ENCODE results near the gene BRIP1. TPM values are rescaled to one million over a fixed set of nuclear protein-coding genes. Genes with fewer than 3 reads are reported as not detected.
"Not testable (repeated sequence)": the region's sequence is repeated elsewhere in the genome, so short reads cannot be mapped to it uniquely, and the experiment has no call there.

BRIP1 gene
- total RNA-seq, 2 experiments from 2014 or later: 13.2 to 14.5 TPM

DNA sequence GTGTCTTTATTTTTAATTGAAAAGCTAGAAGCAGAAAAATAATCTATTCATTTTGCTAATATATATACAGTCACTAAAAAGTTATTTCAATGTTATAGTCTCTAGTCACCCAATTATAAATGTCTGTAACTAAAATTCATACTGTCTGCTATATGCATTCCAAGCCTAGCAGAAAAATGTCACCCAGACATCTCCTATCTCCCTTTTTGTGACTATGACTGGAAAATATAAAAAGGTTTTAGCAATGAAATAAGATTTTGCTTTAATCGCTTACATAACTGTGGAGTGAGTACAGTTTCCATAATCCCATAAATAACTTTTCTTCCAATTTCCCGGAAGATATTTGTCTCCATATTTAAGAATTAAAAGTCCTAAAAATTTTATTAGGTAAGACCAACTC, 88.6 kb downstream of the BRIP1 start:
- Mint-ChIP-seq H3K27ac (no peak overlapping the region), H3K4me3 (no peak overlapping the region), H3K36me3 (ENCODE audit: low read depth) (peaks cover 35% of the 10 kb centered on the region), H3K9me3 (peaks cover 13% of the 10 kb centered on the region), H3K27me3 (no peaks in the 10 kb centered on the region), H3K4me1 (ENCODE audit: low read depth) (no peaks in the 10 kb centered on the region)
- no peak for DNase-seq
- TF ChIP-seq, protein P1, sequence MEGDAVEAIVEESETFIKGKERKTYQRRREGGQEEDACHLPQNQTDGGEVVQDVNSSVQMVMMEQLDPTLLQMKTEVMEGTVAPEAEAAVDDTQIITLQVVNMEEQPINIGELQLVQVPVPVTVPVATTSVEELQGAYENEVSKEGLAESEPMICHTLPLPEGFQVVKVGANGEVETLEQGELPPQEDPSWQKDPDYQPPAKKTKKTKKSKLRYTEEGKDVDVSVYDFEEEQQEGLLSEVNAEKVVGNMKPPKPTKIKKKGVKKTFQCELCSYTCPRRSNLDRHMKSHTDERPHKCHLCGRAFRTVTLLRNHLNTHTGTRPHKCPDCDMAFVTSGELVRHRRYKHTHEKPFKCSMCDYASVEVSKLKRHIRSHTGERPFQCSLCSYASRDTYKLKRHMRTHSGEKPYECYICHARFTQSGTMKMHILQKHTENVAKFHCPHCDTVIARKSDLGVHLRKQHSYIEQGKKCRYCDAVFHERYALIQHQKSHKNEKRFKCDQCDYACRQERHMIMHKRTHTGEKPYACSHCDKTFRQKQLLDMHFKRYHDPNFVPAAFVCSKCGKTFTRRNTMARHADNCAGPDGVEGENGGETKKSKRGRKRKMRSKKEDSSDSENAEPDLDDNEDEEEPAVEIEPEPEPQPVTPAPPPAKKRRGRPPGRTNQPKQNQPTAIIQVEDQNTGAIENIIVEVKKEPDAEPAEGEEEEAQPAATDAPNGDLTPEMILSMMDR (IDR thresholded peaks at IDR 0.05): no peak
- ATAC-seq: no peak
- ChIA-PET CTCF (no interaction called here), POLR2A (no interaction called here)
- intact Hi-C loops (cut with micrococcal nuclease): no loop called here

GRCh38 chr17:61774087-61774486, 89.2 kb downstream of the BRIP1 start:
- H3K27ac Mint-ChIP-seq; H3K4me1 Mint-ChIP-seq (ENCODE audit: low read depth); DNase-seq; H3K27me3 Mint-ChIP-seq; intact Hi-C loops (cut with micrococcal nuclease); POLR2A ChIA-PET; H3K4me3 Mint-ChIP-seq; ATAC-seq; CTCF ChIA-PET: not testable (repeated sequence)
- Mint-ChIP-seq H3K9me3 (peaks cover 13% of the 10 kb centered on the region), H3K36me3 (ENCODE audit: low read depth) (peaks cover 40% of the 10 kb centered on the region)

DNA sequence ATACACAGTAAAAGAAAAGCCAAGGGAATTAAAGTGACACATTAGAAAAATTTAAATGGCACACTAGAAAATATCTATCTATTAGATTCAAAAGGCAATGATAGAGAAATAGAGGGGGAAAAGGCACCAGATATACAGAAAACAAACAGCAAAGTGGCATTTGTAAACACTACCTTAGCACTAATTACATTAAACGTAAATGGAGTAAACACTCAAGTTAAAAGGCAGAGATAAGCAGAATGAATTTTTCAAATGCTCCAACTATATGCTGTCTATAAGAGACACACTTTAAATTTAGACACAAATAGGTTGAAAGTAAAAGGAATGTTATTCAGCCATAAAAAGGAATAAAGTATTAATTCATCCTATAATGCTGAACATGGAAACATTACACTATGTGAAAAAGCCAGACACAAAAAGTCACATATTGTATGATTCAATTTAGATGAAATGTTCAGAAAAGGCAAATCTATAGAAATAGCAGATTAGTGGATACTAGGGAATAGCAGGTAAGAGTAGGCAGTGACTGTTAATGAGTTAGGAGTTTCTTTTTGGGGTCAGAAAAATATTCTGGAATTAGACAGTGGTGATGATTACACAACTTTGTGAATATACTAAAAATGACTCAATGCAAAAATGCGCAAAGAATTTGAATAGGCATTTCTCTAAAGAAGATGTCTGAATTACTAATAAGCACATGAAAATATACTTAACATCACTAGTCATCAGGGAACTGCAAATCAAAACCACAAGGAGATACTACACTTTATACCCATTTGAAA, 92.4 kb downstream of the BRIP1 start:
- DNase-seq: no peak
- intact Hi-C loops (cut with micrococcal nuclease): no loop called here
- Mint-ChIP-seq H3K36me3 (ENCODE audit: low read depth) (peaks cover 43% of the 10 kb centered on the region), H3K4me1 (ENCODE audit: low read depth) (no peaks in the 10 kb centered on the region), H3K9me3 (peaks cover 13% of the 10 kb centered on the region), H3K4me3 (no peak overlapping the region), H3K27me3 (no peaks in the 10 kb centered on the region), H3K27ac (no peak overlapping the region)
- ATAC-seq: no peak
- CTCF ChIA-PET: no interaction called here
- TF ChIP-seq, protein P1 (IDR thresholded peaks at IDR 0.05): no peak
- POLR2A ChIA-PET: no interaction called here

- TF ChIP-seq, protein P1 (IDR thresholded peaks at IDR 0.05): no peak
- ChIA-PET CTCF (interaction anchor here (0.6 kb wide), 1 partner anchor 254 kb away, joined by 3 read pairs; no protein-coding TSS in a partner anchor), POLR2A (no interaction called here)
- Mint-ChIP-seq H3K36me3 (ENCODE audit: low read depth) (peaks cover 43% of the 10 kb centered on the region), H3K4me3 (no peak overlapping the region), H3K27ac (no peak overlapping the region), H3K9me3 (peaks cover 13% of the 10 kb centered on the region), H3K27me3 (no peaks in the 10 kb centered on the region), H3K4me1 (ENCODE audit: low read depth) (no peaks in the 10 kb centered on the region)
- DNase-seq (no peak), ATAC-seq (no peak)
- intact Hi-C loops (cut with micrococcal nuclease): no loop called here
These were observed 93.3 kb downstream of the BRIP1 start for GRCh38 chr17:61770043-61770442.

- no peak overlapping the region for H3K27ac Mint-ChIP-seq
- intact Hi-C loops (cut with micrococcal nuclease): no loop called here
- H3K27me3 Mint-ChIP-seq: no peaks in the 10 kb centered on the region
- H3K4me3 Mint-ChIP-seq: no peak overlapping the region
- ATAC-seq (no peak), DNase-seq (no peak)
- ChIA-PET CTCF (no interaction called here), POLR2A (no interaction called here)
- no peaks in the 10 kb centered on the region for H3K4me1 Mint-ChIP-seq (ENCODE audit: low read depth)
- H3K9me3 Mint-ChIP-seq: peaks cover 11% of the 10 kb centered on the region
- peaks cover 34% of the 10 kb centered on the region for H3K36me3 Mint-ChIP-seq (ENCODE audit: low read depth)
- TF ChIP-seq, protein P1 (IDR thresholded peaks at IDR 0.05): no peak
These were observed 94.9 kb downstream of the BRIP1 start for GRCh38 chr17:61768405-61768804.

All from activated CD8-positive, alpha-beta T cell treated with anti-CD3 and anti-CD28 coated beads for 36 hours (primary cell).